HL-60 (cell line): ENCODE data around the gene PTPRC.

Experiments
- CTCF ChIP-seq: IDR thresholded peaks from one replicate; pipeline ENCODE4 v1.5.1; 2011; ENCODE audit warnings: low read length, control low read depth, inconsistent platforms; ENCODE audit not compliant: insufficient read depth
- GABPA ChIP-seq: IDR thresholded peaks from 2 replicates; pipeline ENCODE4 v1.6.1; 2012; ENCODE audit warnings: low read depth
- POLR2AphosphoS5 ChIP-seq: IDR thresholded peaks from 2 replicates; pipeline ENCODE4 v1.6.1; 2012; ENCODE audit warnings: low read depth
- SPI1 ChIP-seq: IDR thresholded peaks from 2 replicates; pipeline ENCODE4 v1.6.1; 2012; ENCODE audit warnings: low read depth, mild to moderate bottlenecking, borderline replicate concordance

DNA sequence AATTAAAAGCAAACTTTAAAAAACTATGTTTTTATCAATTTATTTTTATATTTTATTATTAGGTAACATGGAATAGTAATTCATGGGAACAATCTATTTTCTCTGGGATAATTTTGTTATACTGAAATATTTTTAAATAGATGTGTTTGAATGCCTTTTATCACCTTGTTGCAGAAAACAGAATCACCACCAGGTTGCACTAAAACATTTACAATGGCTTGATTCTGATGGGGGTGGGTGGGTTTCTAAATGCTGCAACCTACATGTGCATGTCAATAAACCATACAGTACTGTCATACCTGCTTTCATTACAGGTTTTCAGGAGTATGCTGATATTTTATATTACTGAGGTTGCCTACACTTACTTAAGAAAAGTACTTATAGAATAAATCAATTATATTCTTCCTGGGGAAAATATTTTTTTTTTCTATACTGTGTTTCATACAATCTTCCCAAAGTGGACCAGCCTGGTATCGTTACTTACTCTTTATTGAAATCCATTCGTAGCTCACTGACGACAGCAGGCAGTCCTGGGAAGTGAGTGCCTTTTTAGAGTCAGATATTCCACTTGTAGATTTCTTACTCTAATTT lies 132.8 kb downstream of the PTPRC start:
- TF ChIP-seq SPI1 (no peak), POLR2AphosphoS5 (no peak), GABPA (no peak), CTCF (peak; percentile 2)
